ENCODE data around the gene WDR53.
"Not testable (repeated sequence)": the region's sequence is repeated elsewhere in the genome, so short reads cannot be mapped to it uniquely, and the experiment has no call there.

Gene WDR53

DNA sequence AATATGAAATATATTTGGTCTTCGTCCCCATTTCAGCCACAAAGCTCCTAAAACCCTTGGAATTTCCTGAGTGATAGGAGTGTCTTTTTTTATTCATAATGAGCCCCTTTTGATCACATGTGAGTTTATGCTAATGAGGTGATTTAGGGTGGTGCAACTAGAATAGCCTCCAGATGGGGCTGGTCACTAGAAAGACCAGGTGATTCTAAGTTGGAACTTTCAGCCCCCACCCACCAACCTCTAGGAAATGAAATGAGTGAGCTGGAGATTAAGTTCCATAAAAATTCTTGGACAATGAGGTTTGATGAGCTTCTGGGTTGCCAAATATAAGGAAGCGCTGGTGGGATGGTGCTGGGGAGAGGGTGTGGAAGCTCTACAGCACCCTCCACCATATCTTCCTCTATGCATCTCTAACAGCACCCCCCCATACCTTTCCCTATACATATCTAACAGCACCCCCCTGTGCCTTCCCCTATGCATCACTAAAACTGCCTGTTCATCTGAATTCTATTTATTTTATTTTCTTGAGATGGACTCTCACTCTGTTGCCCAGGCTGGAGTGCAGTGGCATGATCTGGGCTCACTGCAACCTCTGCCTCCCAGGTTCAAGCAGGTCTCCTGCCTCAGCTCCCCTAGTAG, 51.1 kb downstream of the WDR53 start:
- DNase-seq: no peak

DNA sequence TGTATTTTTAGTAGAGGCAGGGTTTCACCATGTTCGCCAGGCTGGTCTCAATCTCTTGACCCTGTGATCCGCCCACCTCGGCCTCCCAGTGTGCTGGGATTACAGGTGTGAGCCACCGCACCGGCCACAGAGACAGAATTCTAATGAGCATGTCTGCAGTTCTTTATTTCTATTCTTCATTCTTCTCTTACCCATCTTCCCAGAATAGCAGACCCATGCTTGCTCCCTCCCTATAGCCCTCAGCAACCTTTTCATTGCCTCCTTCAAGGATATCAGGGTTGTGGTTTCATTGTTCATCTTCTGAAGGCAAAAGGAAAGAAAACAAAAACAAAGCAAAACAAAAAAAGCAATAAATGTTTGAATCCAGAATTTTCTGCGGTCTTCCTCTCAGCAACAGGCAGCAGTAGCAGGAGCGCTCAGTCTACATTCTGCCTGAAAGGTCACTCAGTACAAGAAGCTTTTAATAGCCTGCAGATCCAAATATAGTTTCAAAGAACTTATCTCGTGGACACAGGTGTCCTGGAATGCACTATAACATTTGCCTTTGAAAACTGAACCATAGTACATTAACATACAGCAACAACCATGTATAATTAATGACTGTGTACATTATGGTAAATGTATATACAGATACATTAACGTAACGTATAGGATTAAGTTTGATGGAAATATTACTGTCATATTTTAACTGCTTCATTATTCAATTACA, 53.3 kb downstream of the WDR53 start, which contains the start of gene SMCO1:
SMCO1 (minus strand) TSS at position 434 of the 709 bp plus-strand sequence; CDS start at position 297, 137 bp downstream.
- no peak for DNase-seq

DNA sequence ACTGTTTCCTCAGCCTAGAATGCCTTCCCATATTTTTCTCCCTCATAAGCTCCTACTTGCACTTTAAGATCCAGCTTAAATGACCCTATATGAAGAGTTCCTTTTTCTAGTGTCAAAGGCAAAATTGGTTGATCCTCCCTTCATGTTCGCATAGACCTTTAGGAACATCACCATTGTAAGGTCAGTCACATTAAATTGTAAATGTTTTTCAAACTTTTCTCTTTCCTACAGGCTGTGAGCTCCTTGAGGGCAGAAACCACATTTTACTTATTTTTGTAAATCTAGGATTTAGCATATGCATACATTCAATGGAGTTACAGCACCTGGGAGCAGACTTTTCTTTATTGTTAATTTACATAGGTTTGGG, 54.0 kb downstream of the WDR53 start:
- DNase-seq: no peak

DNA sequence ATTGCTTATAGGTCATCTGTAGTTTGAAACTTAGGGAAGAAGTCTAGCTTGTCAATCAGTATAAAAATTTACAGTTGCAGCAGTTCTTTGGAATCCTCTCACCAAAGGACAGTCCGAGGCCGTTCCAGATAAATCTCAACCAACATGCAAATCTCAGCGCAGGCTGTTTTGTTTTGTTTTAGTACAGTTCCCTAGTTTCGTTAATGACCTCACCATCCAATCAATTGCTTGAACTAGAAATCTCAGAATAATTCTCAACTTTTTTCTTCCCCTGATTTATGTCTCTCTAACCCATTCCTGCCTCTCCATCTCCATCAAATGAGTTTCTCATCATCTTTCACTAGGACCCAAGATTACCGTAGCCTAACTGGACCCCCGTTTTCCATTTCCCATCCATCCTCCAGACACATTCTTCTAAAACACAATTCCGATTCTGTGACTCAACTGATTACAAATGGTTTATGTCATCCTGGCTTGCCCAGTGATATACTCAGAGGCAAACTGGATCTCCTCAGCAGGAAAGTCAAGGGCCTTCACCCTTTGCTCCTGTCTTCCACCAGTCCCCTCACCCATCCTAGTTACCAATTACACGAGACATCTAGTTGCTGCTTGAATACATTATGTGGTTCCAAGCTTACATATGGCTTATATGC, 54.5 kb downstream of the WDR53 start:
- DNase-seq: no peak

DNA sequence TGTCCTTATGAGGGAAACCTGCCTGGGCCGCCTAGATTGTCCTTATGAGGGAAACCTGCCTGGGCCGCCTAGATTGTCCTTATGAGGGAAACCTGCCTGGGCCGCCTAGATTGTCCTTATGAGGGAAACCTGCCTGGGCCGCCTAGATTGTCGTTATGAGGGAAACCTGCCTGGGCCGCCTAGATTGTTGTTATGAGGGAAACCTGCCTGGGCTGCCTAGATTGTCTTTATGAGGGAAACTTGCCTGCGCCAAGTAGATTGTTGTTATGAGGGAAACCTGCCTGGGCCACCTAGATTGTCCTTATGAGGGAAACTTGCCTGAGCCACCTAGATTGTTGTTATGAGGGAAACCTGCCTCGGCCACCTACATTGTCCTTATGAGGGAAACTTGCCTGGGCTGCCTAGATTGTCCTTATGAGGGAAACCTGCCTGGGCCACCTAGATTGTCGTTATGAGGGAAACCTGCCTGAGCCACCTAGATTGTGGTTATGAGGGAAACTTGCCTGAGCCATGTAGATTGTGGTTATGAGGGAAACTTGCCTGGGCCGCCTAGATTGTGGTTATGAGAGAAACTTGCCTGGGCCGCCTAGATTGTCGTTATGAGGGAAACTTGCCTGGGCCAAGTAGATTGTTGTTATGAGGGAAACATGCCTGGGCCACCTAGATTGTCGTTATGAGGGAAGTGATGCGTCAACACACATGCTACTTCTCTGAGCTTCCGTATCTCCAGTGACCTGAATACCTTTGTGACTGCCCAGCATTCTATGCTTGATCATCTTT, 56.5 kb downstream of the WDR53 start:
- not testable (repeated sequence) for DNase-seq

DNA sequence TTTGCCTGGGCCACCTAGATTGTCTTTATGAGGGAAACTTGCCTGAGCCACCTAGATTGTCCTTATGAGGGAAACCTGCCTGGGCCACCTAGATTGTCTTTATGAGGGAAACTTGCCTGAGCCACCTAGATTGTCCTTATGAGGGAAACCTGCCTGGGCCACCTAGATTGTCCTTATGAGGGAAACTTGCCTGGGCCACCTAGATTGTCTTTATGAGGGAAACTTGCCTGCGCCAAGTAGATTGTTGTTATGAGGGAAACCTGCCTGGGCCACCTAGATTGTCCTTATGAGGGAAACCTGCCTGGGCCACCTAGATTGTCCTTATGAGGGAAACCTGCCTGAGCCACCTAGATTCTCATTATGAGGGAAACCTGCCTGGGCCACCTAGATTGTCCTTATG, 57.2 kb downstream of the WDR53 start:
- DNase-seq: not testable (repeated sequence)

DNA sequence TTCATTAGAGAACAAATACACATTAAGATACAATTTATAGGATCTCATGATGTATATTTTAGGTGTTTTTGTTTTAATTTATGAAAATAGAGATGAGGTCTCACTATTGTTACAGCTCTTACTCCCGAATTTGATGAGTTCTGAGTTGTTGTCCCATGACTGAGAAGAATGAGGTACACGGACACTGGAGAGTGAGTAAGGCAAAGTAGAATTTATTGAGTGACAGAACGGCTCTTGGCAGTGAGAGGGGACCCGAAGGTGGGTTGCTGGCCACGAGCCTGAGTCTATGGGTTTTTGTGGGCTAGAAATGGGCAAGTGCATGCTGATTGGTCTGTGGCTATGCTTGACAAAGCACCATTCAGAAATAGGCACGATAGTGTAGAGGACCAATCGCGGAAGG, 61.7 kb downstream of the WDR53 start:
- DNase-seq: no peak

DNA sequence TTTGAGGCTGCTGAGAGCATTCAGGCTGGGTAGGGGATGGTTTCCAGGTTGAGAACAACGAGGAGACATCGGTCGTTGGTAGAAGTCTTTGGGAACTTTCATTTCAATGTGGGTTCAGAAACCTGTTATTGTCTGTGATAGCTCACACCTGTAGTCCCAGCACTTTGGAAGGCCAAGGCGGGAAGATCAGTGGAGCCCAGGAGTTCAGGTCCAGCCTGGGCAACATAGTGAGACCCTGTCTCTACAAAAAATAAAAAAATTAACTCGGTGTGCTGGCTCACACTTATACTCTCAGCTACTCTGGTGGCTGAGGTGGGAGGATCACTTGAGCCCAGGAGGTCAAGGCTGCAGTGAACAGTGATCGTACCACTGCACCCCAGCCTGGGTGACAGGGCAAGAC, 63.8 kb downstream of the WDR53 start:
- no peak for DNase-seq
